Vagina (tissue), 2 donors: ENCODE results near the gene SIGLEC9.

ENCODE experiments used
- POLR2A ChIP-seq, 2 donors: fragments of 450-650 bp; IDR thresholded peaks; one replicate each; pipeline ENCODE4 v1.6.1; 2017; ENCODE audit warnings: antibody characterized with exemption in 2 of 2, mild to moderate bottlenecking in 2 of 2, moderate library complexity in 2 of 2
- TF ChIP-seq, protein P1 (sequence below), 3 experiments: fragments of 450-650 bp in 2 of 3; fragments of 200-600 bp in 1 of 3; sonication (generic) in 1 of 3; IDR thresholded peaks; one replicate each; pipeline ENCODE4 v1.5.1; 2017 to 2019; ENCODE audit warnings: antibody characterized with exemption in 3 of 3, mild to moderate bottlenecking in 2 of 3, moderate library complexity in 2 of 3

DNA sequence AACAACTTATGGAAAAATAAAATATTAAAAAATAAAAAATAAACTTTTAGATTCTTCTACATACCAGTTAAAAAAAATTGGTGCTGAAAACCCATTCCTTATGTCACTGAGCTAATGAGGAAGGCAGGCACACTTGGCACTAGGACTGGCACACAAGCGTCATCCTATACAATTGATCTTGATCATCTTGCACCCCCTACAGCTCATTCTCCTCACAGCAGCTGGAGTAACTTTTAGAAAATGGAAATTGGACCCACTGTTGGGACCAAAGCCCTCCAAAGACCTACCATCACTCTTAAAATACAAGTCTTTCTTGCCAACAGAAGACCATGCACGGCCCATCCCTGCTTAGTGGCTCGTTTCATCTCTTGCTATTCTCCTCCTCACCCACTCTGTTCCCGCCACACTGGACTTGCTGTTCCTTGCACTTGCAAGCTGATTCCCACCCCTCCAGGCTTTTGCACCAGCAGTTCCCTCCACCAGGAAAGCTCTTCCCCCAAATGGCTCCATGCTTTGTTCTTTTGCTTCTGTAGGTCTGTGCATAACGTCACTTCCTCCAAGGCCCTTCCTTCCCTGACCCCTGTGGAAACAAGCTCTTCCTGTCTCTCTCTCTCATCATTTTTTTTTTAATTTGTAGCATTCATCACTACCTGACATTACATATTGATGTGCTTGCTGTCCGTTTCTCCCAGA, 28.1 kb upstream of the SIGLEC9 start:
- TF ChIP-seq, protein P1, sequence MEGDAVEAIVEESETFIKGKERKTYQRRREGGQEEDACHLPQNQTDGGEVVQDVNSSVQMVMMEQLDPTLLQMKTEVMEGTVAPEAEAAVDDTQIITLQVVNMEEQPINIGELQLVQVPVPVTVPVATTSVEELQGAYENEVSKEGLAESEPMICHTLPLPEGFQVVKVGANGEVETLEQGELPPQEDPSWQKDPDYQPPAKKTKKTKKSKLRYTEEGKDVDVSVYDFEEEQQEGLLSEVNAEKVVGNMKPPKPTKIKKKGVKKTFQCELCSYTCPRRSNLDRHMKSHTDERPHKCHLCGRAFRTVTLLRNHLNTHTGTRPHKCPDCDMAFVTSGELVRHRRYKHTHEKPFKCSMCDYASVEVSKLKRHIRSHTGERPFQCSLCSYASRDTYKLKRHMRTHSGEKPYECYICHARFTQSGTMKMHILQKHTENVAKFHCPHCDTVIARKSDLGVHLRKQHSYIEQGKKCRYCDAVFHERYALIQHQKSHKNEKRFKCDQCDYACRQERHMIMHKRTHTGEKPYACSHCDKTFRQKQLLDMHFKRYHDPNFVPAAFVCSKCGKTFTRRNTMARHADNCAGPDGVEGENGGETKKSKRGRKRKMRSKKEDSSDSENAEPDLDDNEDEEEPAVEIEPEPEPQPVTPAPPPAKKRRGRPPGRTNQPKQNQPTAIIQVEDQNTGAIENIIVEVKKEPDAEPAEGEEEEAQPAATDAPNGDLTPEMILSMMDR (IDR thresholded peaks at IDR 0.05), result no peak
- TF ChIP-seq POLR2A (IDR thresholded peaks at IDR 0.05), result no peak
